ENCODE data around the gene COL8A1.

DNA sequence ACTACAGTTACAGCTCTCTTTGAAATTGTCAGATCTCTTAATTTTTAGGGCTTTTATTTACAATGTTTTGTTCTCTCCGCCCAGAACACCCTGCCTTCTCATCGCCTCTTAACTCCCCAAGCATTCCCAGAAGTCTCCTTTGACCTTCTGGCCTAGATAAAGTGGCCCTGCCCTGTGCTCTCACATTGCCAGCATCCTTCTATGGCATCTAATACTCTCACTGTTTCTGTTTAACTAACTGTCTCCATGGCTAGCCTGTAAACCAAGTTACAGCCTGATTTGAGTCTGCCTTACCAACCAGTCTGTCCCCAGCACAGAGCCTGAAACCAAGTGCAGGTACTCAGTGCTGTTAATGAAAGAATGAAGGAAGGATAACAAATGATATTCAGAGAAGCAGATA lies 19.9 kb downstream of the COL8A1 start:
- TF ChIP-seq, protein P1, sequence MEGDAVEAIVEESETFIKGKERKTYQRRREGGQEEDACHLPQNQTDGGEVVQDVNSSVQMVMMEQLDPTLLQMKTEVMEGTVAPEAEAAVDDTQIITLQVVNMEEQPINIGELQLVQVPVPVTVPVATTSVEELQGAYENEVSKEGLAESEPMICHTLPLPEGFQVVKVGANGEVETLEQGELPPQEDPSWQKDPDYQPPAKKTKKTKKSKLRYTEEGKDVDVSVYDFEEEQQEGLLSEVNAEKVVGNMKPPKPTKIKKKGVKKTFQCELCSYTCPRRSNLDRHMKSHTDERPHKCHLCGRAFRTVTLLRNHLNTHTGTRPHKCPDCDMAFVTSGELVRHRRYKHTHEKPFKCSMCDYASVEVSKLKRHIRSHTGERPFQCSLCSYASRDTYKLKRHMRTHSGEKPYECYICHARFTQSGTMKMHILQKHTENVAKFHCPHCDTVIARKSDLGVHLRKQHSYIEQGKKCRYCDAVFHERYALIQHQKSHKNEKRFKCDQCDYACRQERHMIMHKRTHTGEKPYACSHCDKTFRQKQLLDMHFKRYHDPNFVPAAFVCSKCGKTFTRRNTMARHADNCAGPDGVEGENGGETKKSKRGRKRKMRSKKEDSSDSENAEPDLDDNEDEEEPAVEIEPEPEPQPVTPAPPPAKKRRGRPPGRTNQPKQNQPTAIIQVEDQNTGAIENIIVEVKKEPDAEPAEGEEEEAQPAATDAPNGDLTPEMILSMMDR (IDR thresholded peaks at IDR 0.05): no peak
- no peak for TF ChIP-seq POLR2A (IDR thresholded peaks at IDR 0.05)

Data from vagina (tissue), 2 donors.